NCI-H2029 treated with DMSO at 0.1 percent for 48 hours (cell line): ENCODE results near the gene ASIC3.
"Not testable (repeated sequence)": the region's sequence is repeated elsewhere in the genome, so short reads cannot be mapped to it uniquely, and the experiment has no call there.

Experiments used
- DNase-seq: peaks from one replicate; lab custom pipeline; 2025; lab: John Stamatoyannopoulos, UW

Gene ASIC3

DNA sequence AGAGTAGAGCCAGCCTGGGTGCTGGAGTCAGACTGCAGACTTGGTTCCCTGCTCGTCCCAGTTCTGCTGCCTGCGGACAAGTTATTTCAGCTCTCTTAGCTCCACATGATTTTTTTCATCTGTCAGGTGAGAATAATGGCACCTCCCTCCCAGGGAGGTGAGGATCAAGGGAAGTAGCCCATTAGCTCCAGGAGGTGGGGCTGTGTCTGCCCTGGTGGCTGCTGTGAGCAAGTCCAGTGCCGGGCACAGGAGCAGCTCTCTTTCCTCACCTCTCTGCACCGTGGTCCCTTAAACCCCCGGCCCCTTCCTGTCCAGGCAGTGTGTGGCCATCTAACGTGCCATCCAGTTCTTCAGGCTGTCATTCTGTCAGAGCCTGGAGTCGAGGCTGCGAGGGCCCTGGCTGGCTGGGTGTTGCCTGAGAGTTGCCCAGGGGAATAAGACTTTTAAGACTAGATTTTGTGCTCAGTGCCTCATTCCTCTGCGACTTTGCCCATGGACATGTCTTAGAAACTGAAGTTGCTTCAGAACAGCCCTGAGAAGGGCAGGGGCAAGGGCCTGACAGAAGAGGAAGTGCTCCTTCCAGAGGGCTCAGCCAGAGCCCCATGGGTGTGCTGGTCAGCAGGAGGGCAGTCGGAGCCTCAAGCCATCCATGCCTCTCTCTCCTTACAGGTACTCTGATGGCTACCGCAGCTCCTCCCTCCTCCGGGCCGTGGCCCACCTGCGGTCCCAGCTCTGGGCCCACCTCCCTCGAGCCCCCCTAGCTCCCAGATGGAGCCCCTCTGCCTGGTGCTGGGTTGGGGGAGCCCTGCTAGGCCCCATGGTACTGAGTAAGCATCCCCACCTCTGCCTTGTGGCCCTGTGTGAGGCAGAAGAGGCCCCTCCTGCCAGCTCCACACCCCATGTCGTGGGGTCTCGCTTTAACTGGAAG lies 15.1 kb upstream of the ASIC3 start:
- DNase-seq, result no peak

DNA sequence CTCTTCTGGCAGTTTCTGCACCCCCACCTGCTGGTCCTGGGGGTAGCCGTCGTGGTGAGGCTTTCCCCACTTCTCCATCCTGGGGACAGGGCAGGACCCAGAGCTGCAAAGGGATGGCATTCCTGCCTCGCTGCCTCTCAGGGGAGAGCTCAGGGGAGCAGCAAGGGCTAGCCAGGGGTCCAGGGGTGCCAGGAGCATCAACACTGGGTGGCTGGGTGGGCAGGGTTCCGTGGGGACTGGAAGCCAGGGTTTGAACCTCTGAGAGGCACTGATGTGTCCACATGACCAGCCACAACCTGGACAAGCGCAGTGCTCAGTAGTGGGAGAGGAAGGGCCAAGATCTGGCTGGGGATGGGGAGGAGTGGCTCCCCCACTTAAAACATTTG lies 14.5 kb upstream of the ASIC3 start:
- no peak for DNase-seq

DNA sequence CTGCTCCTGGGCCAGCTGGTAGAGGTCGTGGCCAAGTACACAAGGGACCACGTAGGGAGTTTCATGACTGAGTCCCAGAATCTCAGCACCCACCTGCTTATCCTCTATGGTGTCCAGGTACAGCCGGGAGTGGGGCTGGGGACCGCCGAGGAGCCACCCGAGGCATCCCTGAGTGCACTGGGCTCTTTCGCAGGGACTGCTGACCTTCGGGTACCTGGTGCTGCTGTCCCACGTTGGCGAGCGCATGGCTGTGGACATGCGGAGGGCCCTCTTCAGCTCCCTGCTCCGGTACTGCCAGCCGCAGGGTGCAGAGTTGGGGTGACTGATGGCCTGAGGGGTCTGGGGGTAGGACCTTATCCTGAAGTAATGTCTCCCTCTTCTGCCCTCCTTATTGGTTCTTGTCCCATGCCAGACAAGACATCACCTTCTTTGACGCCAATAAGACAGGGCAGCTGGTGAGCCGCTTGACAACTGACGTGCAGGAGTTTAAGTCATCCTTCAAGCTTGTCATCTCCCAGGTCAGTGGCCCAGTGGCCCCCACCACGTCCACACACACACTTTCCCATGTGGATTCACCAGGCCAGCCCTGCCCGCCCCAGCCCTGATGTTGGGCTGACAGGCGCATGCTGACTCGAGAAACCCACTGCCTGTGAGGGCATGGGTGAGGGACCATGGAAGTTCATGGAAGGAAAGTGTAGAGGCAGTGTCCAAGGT lies 13.9 kb upstream of the ASIC3 start:
- no peak for DNase-seq

DNA sequence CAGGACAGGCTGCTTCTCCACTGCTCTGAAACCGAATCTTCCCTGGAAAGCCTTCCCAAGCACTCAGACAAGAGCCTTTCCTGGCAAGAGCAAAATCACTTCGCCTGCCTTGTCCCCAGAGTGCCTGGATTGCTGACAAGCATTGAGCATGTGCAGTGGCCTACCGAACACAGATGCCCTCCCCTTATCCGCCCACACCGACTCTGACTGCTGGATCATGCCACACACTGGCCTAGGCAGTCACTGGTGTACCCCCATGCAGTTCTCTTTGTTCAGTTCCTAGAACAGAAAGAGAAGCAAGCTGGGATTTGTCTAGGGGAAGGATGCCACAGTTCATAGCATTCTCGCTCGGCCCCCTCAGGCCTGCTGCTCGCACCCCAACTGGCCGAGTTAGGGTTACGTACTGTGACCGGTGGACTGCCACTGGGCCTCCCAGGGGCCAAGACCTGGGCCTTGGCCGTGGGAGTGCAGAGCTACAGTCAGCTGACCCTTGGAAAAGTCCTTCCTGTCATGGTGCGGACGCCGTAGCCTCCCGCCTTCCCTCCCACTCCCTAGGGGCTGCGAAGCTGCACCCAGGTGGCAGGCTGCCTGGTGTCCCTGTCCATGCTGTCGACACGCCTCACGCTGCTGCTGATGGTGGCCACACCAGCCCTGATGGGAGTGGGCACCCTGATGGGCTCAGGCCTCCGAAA lies 13.2 kb upstream of the ASIC3 start:
- DNase-seq, result no peak

DNA sequence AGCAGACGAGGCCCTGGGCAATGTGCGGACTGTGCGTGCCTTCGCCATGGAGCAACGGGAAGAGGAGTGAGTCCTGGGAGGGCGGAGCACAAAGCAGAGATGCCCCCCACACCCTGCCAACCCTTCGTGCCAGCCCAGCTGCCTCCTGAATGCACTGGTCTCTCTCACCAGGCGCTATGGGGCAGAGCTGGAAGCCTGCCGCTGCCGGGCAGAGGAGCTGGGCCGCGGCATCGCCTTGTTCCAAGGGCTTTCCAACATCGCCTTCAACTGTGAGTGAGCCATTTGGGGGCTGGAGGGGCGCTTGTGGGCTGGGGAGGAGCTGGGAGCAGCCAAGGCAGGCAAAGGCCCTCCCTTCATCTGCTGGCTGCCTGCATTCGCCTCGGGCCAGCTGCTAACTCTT lies 12.4 kb upstream of the ASIC3 start:
- no peak for DNase-seq

DNA sequence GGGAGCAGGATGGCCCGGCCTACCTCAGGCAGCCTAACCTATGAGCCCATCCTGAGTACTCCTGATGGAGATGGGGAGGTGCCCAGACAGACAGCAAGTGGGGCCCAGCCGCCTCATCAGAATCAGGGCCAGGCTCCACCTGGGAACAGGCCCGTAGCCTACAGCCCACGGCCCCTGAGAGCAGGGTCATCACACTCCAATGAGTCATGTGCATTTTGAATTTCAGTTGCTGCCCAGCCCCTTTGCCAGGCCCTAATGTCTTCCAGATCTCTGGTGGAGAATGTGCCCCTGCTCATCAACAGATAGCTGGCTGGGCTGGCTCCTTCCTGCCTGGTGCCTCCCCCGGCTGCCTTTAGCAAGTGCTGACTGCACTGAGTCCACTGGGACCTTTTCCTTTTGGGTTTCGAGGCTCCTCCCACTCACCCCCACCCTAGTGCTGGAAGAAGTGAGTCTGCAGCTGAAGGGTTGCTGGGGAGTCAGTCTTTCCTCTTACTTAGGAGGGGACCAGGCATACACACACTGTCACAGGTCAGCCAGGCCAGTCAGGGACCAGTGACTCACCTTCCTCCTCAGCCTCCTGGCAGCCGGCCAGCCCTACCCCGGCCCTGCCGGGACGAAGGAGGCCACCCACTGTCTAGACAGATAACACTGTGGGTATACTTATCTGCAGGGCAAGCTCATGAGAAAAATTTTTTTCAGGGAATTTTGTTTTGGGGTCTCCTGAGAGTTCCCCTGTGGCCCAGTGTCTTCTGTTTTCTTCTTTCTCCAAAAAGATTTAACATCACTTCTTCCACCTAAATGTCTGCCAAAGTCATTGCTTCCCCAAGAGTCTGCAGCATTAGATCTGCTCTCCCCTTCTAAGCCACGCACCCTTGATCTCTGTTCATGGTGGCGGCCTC lies 9.1 kb upstream of the ASIC3 start:
- no peak for DNase-seq

DNA sequence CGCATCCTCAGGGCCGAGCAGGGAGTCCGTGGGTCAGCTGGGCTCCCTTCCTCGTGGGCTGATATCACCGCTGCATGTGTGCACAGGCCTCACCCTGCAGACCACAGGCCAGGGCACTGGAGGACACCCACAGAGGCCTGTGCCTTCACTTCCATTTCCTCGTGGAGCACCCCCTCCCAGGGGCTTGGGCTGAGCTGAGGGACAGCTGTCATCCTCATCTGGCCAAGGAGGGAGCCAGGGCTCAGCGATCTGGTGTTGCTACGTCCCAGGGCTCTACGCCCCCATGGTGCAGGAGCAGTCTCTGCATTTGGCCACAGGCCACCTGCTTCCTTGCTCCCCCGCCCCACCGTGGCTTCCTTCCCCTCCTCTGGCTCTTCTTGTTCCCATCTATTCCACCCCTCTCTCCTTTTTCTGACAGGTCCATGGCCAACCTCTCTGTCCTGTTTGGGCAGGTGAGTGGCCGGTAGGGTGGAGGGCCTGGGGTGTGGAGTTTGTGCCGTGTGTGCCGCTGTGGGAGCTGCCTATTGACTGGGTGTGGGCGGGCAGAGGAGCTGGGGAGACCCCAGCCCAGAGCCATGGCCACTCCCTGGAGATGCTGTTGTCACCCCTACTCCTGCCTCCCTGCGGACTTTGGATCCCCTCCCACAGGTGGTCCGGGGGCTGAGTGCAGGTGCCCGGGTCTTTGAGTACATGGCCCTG lies 8.3 kb upstream of the ASIC3 start:
- no peak for DNase-seq

DNA sequence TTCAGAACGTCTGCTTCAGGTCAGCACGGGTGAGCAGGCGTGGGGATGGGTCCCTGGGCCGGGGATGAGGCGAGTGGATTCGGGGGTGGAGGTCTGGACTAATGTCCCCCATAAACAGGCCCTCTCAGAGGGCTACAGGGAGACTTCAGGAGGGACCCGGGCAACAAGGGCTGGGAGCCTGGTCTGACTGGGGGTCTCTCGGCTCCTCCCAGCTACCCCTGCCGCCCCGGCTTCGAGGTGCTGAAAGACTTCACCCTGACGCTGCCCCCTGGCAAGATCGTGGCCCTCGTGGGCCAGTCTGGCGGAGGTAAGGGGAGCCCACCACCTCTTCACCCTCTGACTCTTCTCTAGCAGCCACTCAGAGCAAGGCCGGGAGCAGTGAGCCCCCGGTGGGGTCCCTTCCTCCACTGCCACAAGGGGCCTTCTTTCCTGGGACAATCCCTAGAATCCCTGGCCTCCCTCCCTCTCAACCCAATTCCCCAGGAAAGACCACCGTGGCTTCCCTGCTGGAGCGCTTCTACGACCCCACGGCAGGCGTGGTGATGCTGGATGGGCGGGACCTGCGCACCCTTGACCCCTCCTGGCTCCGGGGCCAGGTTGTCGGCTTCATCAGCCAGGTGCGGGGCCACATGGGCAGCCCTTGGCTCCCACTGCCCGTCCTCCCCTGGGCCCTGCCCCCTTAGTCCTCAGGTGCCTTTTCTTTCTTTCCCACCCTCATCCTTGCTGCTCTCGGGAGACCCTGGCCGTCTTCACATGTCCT lies 7.5 kb upstream of the ASIC3 start:
- DNase-seq, result no peak

DNA sequence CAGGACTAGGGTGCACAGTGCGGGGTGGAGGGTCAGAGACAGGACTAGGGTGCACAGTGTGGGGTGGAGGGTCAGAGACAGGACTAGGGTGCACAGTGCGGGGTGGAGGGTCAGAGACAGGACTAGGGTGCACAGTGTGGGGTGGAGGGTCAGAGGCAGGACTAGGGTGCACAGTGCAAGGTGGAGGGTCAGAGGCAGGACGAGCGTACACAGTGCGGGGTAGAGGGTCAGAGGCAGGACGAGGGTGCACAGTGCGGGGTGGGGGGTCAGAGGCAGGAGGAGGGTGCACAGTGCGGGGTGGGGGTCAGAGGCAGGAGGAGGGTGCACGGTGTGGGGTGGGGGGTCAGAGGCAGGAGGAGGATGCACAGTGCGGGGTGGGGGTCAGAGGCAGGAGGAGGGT lies 4.9 kb upstream of the ASIC3 start:
- not testable (repeated sequence) for DNase-seq

DNA sequence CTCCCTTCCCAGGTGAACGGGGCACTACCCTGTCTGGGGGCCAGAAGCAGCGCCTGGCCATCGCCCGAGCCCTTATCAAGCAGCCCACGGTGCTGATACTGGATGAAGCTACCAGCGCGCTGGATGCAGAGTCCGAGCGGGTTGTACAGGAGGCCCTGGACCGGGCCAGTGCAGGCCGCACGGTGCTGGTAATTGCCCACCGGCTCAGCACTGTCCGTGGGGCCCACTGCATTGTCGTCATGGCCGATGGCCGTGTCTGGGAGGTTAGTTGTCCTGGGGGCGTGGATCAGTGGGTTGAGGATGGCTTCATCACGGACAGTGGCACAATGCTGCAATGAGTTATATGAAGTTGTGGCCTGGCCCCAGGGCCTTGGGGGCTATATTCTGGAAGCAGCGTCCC lies 4.4 kb upstream of the ASIC3 start:
- no peak for DNase-seq

DNA sequence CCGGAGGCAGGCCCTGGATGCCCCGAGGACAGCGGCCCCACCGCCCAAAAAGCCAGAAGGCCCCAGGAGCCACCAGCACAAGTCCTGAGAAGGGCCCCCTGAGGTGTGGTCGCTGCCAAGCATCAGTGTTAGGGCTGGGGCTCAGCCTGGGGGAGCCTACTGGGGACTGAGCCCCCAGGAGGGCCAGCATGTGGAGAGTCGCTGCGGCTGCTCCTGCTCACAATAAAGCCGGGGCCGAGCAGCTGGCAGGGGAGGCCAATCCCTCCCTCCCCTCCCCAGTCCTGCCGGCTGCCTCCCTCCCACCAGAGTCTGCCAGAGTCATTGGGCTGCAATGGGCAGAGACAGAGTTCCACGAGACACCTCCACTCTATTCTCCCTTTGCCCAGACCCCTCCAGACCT lies 3.1 kb upstream of the ASIC3 start:
- no peak for DNase-seq

DNA sequence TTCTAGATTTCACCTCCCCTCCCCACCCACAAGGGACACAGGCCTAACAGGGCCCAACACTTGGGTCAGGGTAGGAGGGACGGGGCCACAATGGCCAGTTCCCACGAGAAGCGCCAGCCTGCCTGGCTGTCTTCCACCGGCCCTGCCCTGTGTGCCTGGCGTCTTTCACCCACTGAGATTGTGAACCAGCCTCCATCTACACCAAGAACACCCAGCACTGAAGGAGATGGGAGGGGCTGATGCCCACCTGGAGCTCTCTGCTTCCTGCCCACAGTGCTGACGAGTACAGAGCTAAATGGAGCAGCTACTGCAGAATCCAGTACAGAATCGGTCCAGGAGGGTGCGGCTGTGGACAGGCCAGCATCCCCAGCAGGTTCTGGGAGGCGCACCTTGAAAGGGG lies 2.4 kb upstream of the ASIC3 start:
- no peak for DNase-seq

DNA sequence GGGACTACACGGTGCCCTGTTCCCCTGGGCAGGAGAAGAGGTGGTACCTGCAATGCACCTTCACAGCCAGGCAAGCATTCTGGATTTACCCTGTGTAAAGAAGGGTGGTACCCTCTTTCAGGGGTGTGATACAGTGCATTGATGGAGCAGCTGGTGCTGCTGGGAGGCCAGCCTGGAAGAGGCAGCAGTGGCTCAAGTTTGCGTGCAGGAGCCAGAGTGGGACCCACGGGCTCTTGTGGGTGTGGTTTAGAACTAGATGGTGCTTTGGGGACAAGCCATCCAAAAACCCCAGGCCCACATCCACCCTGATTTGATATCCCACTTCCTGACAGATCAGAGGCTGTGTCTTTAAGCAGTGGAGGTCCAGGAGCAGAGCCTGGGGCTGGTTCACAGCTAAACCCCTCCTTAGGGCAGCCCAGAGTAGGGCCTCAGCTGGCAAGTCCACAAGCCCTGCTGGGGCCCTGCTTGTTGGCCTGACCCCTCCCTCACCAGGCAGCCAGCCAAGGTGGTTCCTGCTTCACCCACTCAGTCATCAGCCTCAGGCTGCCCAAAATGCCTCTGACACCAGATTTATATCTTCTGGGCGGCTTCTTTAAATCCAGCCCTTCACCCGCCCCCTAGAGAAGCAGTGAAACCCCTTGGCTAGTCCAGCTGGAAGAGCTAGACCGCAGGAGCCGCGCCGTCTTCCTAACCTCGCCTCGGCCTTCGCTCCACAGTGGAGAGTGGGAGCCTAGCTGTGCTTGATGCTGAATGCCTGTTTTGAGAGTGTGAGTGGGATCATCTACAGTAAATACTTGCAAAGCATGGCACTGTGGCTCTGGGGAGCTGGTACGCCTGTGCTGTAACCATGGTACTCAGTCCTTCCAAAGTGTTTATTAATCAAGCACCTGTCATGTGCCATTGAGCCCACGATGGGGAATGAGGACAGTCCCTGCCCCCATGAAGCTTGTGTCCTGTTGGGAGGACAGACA lies 1.4 kb upstream of the ASIC3 start:
- DNase-seq, result no peak

DNA sequence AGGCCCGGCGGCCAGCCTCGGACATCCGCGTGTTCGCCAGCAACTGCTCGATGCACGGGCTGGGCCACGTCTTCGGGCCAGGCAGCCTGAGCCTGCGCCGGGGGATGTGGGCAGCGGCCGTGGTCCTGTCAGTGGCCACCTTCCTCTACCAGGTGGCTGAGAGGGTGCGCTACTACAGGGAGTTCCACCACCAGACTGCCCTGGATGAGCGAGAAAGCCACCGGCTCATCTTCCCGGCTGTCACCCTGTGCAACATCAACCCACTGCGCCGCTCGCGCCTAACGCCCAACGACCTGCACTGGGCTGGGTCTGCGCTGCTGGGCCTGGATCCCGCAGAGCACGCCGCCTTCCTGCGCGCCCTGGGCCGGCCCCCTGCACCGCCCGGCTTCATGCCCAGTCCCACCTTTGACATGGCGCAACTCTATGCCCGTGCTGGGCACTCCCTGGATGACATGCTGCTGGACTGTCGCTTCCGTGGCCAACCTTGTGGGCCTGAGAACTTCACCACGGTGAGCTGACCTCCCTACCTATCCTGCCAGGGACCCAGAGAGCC lies 656 bp downstream of the ASIC3 start:
- no peak for DNase-seq

DNA sequence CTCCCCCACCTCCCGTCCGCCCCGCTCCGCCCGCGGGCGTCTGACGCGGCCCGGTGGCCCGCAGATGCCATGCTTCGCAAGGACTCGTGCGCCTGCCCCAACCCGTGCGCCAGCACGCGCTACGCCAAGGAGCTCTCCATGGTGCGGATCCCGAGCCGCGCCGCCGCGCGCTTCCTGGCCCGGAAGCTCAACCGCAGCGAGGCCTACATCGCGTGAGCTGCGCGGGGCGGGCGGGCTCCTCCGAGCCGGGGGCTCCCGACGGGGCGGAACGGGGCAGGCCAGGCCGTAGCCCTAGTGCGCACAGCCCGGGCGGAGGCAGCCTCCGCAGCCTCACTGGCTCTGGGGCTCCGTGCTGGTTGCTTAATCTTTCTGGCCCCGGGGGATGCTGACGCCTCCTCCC lies 2.8 kb downstream of the ASIC3 start:
- DNase-seq, result no peak

DNA sequence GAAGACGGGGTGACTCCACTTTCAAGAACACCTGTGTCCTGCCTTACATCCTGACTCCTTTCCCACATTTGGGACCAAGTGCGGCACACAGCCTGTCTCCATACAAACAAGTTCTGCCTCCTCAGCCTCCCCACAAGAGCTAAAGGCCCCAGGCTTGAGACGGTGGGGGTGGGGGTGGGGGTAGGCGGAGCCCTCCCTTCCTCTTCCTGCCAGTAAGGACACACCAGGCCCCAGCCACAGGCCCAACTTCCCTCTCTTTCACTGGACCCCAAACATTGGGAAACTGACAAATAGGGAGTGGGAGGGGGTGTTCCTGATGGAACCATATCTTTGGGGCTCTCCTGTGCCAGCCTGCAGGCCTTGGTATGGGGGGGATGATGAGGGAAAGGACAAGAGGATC lies 4.8 kb downstream of the ASIC3 start:
- no peak for DNase-seq

DNA sequence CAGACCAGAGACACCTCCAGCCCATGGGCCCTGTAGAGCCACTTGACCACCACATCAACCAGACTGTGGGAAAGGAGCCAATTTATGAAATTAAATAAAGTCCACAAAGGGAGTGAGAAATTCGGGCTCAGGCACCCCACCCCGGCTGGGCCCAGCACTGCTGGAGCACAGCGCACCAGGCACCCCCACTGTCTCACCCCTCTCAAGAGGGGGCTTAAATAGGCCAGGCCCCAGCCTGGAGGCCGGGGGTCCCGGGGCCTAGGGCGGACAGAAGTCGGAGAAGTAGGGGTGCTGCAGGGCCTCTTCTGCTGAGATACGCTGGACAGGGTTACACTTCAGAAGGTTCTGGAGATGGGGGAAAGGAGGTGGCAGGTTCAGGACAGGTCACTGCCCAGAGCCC lies 5.4 kb downstream of the ASIC3 start:
- no peak for DNase-seq

DNA sequence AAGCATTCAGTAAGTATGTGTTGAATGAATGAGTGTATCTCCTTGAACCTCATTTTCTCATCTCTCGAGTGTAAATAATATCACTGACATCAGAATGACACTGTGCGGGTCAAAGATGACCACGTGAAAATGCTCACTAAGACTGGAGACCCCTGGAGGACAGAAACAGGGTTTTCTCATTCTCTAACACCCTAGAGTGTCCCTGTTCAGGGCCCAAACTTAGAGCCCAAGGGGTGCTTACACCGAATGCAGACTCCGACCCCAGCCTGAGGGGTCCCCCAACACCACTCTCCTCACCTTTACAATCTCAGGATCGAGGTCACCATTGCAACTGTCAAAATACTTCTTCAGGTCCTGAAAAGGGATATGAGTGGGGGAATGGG lies 7.9 kb downstream of the ASIC3 start:
- DNase-seq, result no peak
